IPS DF 19.7 (cell line): ENCODE measurements around the gene DAAM1.

Experiments used
- DNase-seq: peaks from one replicate; pipeline ENCODE4 v3.0.0-alpha.2; 2013; ENCODE audit warnings: low read depth, low spot score

The DAAM1 gene

GRCh38 chr14:59221568-59221967, 33.1 kb downstream of the DAAM1 start:
- no peak for DNase-seq

- DNase-seq = no peak
Observed at GRCh38 chr14:59224341-59224740, 35.9 kb downstream of the DAAM1 start.

- DNase-seq = no peak
Observed at GRCh38 chr14:59225281-59225680, 36.8 kb downstream of the DAAM1 start.

GRCh38 chr14:59228421-59228820, 40.0 kb downstream of the DAAM1 start:
- no peak for DNase-seq

GRCh38 chr14:59229653-59230406, 41.4 kb downstream of the DAAM1 start:
- no peak for DNase-seq

GRCh38 chr14:59236195-59236594, 47.7 kb downstream of the DAAM1 start:
- DNase-seq = no peak

GRCh38 chr14:59238216-59238615, 49.7 kb downstream of the DAAM1 start:
- no peak for DNase-seq

GRCh38 chr14:59239022-59239421, 50.6 kb downstream of the DAAM1 start:
- no peak for DNase-seq

- no peak for DNase-seq
Observed at GRCh38 chr14:59240356-59240755, 51.9 kb downstream of the DAAM1 start.

GRCh38 chr14:59241121-59241520, 52.7 kb downstream of the DAAM1 start:
- DNase-seq = no peak

GRCh38 chr14:59243174-59243573, 54.7 kb downstream of the DAAM1 start:
- DNase-seq = no peak

GRCh38 chr14:59244581-59244980, 56.1 kb downstream of the DAAM1 start:
- no peak for DNase-seq

GRCh38 chr14:59245809-59246295, 57.4 kb downstream of the DAAM1 start:
- no peak for DNase-seq

GRCh38 chr14:59246566-59246965, 58.1 kb downstream of the DAAM1 start:
- no peak for DNase-seq

GRCh38 chr14:59247801-59248584, 59.5 kb downstream of the DAAM1 start:
- no peak for DNase-seq

- no peak for DNase-seq
Observed at GRCh38 chr14:59249029-59249428, 60.6 kb downstream of the DAAM1 start.

- DNase-seq = no peak
Observed at GRCh38 chr14:59251811-59252771, 63.6 kb downstream of the DAAM1 start.

GRCh38 chr14:59252772-59253500, 64.5 kb downstream of the DAAM1 start:
- DNase-seq = no peak

GRCh38 chr14:59253527-59253926, 65.1 kb downstream of the DAAM1 start:
- DNase-seq = no peak

- no peak for DNase-seq
Observed at GRCh38 chr14:59254146-59254910, 65.9 kb downstream of the DAAM1 start.
